ENCODE measurements around the gene MAP4K4. TPM values are rescaled to one million over a fixed set of nuclear protein-coding genes. Genes with fewer than 3 reads are reported as not detected.

Gene MAP4K4
- total RNA-seq, 2 donors from 2014 or later, result 59.5 to 74.6 TPM

Other genes starting within 250 kb of the MAP4K4 start
- not detected for gene RFX8, start 222.6 kb upstream of the MAP4K4 start, total RNA-seq

All from left cardiac atrium (tissue), 2 donors.